Activated CD8-positive, alpha-beta memory T cell treated with anti-CD3 and anti-CD28 coated beads, Interleukin-2, amount 50 U/mL, for 4 hours (primary cell): ENCODE data around the gene THPO.
"Not testable (repeated sequence)": the region's sequence is repeated elsewhere in the genome, so short reads cannot be mapped to it uniquely, and the experiment has no call there.

Experiments
- DNase-seq: peaks from one replicate; pipeline ENCODE4 v3.0.0-alpha.2; 2020

THPO gene

GRCh38 chr3:184347321-184348056, 30.5 kb downstream of the THPO start:
- no peak for DNase-seq

GRCh38 chr3:184346480-184347190, 31.4 kb downstream of the THPO start:
- DNase-seq: no peak

- DNase-seq: no peak
These were observed 32.5 kb downstream of the THPO start for GRCh38 chr3:184345317-184346144.

GRCh38 chr3:184344579-184345316, 33.3 kb downstream of the THPO start:
- no peak for DNase-seq

- DNase-seq: no peak
These were observed 34.7 kb downstream of the THPO start for GRCh38 chr3:184343200-184343876.

- DNase-seq: no peak
These were observed 36.1 kb downstream of the THPO start for GRCh38 chr3:184341925-184342324.

GRCh38 chr3:184339451-184340135, 38.4 kb downstream of the THPO start:
- DNase-seq: not testable (repeated sequence)

- DNase-seq: no peak
These were observed 39.0 kb downstream of the THPO start for GRCh38 chr3:184339001-184339400.

GRCh38 chr3:184338511-184338945, 39.5 kb downstream of the THPO start:
- DNase-seq: no peak

- no peak for DNase-seq
These were observed 40.0 kb downstream of the THPO start for GRCh38 chr3:184337981-184338380.

- DNase-seq: no peak
These were observed 40.6 kb downstream of the THPO start, which contains the start of gene FAM131A for GRCh38 chr3:184337399-184337714. Gene FAM131A (plus strand): TSS chr3:184337600. CDS start chr3:184337631, 31 bp downstream.

- DNase-seq: no peak
These were observed 41.2 kb downstream of the THPO start for GRCh38 chr3:184336547-184337398.

- DNase-seq: peak; percentile 90
These were observed 42.1 kb downstream of the THPO start for GRCh38 chr3:184335661-184336546.

GRCh38 chr3:184335291-184335660, 42.7 kb downstream of the THPO start:
- no peak for DNase-seq

- peak; percentile 54 for DNase-seq
These were observed 43.4 kb downstream of the THPO start for GRCh38 chr3:184334470-184335158.

- DNase-seq: no peak
These were observed 44.3 kb downstream of the THPO start for GRCh38 chr3:184333700-184334099.

- DNase-seq: no peak
These were observed 44.8 kb downstream of the THPO start for GRCh38 chr3:184333190-184333589.

- DNase-seq: no peak
These were observed 45.5 kb downstream of the THPO start for GRCh38 chr3:184332370-184333090.
